HCT116 (cell line): ENCODE data around the gene COL23A1. TPM values are rescaled to one million over a fixed set of nuclear protein-coding genes. Genes with fewer than 3 reads are reported as not detected.

Source experiments
- ATAC-seq: fragments of 200-7000 bp; cut with Tn5 transposase; 2 replicates; pipeline ENCODE4 v1.9.1; 2020; ENCODE audit warnings: mild to moderate bottlenecking, moderate library complexity
- BruUV-seq: library from RNA; stranded (reverse); fragments of 400-500 nt; replicated peaks from 2 replicates; lab custom pipeline; 2021; lab: Mats Ljungman, UMichigan
- CTCF ChIA-PET: fragments of 300-600 bp; sonication (Branson Sonifier 250); formaldehyde crosslinking; loops from one replicate; lab custom pipeline; 2021; ENCODE audit warnings: antibody characterized with exemption; lab: Charles Lee
- POLR2A ChIA-PET: fragments of 300-600, 350-600 bp; sonication (Branson Sonifier 250); formaldehyde crosslinking; loops from one replicate; lab custom pipeline; 2021; ENCODE audit warnings: antibody characterized with exemption; lab: Charles Lee
- RAD21 ChIA-PET, 2 experiments: fragments of 300-600 bp; sonication (Branson Sonifier 250); formaldehyde crosslinking; loops; one replicate each; lab custom pipeline; 2023; ENCODE audit warnings: low total read pairs in 2 of 2; ENCODE audit not compliant: uncharacterized antibody in 2 of 2, unreplicated experiment in 2 of 2, low non-redundant PET in 1 of 2; lab: Charles Lee
- DNase-seq: peaks from one replicate; pipeline ENCODE4 v3.0.0-alpha.2; 2010; ENCODE audit warnings: low read depth, low spot score
- H2AFZ ChIP-seq: fragments of 200-600 bp; shearing (Covaris generic), sonication (generic); 2 replicates; pipeline ENCODE4 v1.6.1; 2017; ENCODE audit warnings: low read depth, mixed run types, mixed read lengths, antibody characterized with exemption, low read length; ENCODE audit not compliant: poor library complexity, severe bottlenecking
- H3K27ac ChIP-seq: 2 replicates; pipeline ENCODE4 v1.5.1; 2012; ENCODE audit warnings: low read depth, low read length
- H3K27me3 ChIP-seq: fragments of 200-600 bp; sonication (generic); 2 replicates; pipeline ENCODE4 v1.6.1; 2016; ENCODE audit warnings: mixed run types, low read length, mixed read lengths; ENCODE audit not compliant: insufficient read depth
- H3K36me3 ChIP-seq, 2 experiments: fragments of 200-500 bp in 1 of 2; fragments of 200-600 bp in 1 of 2; sonication (Bioruptor generic) in 1 of 2; sonication (generic) in 1 of 2; 2 replicates each; pipeline versions ENCODE4 v1.5.1 to v1.6.1; 2014 to 2016; ENCODE audit warnings: low read length in 2 of 2, inconsistent platforms in 1 of 2, mixed read lengths in 1 of 2, mixed run types in 1 of 2; ENCODE audit not compliant: insufficient read depth in 2 of 2, control insufficient read depth in 1 of 2
- H3K4me1 ChIP-seq, 2 experiments: fragments of 200-600 bp in 1 of 2; sonication (generic) in 1 of 2; 2 replicates each; pipeline versions ENCODE4 v1.5.1 to v1.6.1; 2012 to 2017; ENCODE audit warnings: low read length in 2 of 2, inconsistent platforms in 1 of 2, mild to moderate bottlenecking in 1 of 2, mixed read lengths in 1 of 2, mixed run types in 1 of 2, moderate library complexity in 1 of 2; ENCODE audit not compliant: insufficient read depth in 2 of 2, control insufficient read depth in 1 of 2
- H3K4me2 ChIP-seq: fragments of 200-600 bp; sonication (generic); 2 replicates; pipeline ENCODE4 v1.6.1; 2017; ENCODE audit warnings: mixed run types, low read length, mixed read lengths
- H3K4me3 ChIP-seq, 2 experiments: fragments of 200-600 bp in 1 of 2; sonication (generic) in 1 of 2; replicated peaks in 1 of 2; 2 replicates each; pipeline ENCODE4 v1.5.1; 2011 to 2016; ENCODE audit warnings: low read length in 2 of 2, control low read depth in 1 of 2, low read depth in 1 of 2, mild to moderate bottlenecking in 1 of 2, mixed read lengths in 1 of 2, mixed run types in 1 of 2
- H3K79me2 ChIP-seq: fragments of 200-600 bp; sonication (generic); 2 replicates; pipeline ENCODE4 v1.6.1; 2017; ENCODE audit warnings: mild to moderate bottlenecking, mixed run types, low read length, moderate library complexity, mixed read lengths; ENCODE audit not compliant: insufficient read depth
- H3K9ac ChIP-seq: fragments of 200-600 bp; sonication (generic); 2 replicates; pipeline ENCODE4 v1.6.1; 2016; ENCODE audit warnings: low read length, mixed read lengths
- H3K9me2 ChIP-seq: fragments of 200-600 bp; sonication (generic), shearing (Covaris generic); 2 replicates; pipeline ENCODE4 v1.6.1; 2017; ENCODE audit warnings: mixed run types, mild to moderate bottlenecking, moderate library complexity; ENCODE audit not compliant: insufficient read depth
- H3K9me3 ChIP-seq, 2 experiments: fragments of 200-500 bp in 1 of 2; fragments of 200-600 bp in 1 of 2; sonication (Bioruptor generic) in 1 of 2; sonication (generic) in 1 of 2; 2 replicates each; pipeline ENCODE4 v1.6.1; 2014 to 2017; ENCODE audit warnings: low read length in 2 of 2, mixed read lengths in 2 of 2, inconsistent platforms in 1 of 2, low read depth in 1 of 2, mild to moderate bottlenecking in 1 of 2, mixed run types in 1 of 2, moderate library complexity in 1 of 2; ENCODE audit not compliant: control insufficient read depth in 1 of 2, insufficient read depth in 1 of 2
- H4K20me1 ChIP-seq: fragments of 200-600 bp; sonication (generic), shearing (Covaris generic); 2 replicates; pipeline ENCODE4 v1.6.1; 2017; ENCODE audit warnings: mixed run types, mild to moderate bottlenecking, moderate library complexity; ENCODE audit not compliant: insufficient read depth
- ATF3 ChIP-seq: IDR thresholded peaks from 2 replicates; pipeline ENCODE4 v1.6.1; 2012
- EGR1 ChIP-seq: IDR thresholded peaks from 2 replicates; pipeline ENCODE4 v1.6.1; 2012; ENCODE audit warnings: low read depth
- EZH2 ChIP-seq: fragments of 200-600 bp; sonication (generic); IDR thresholded peaks from 2 replicates; pipeline ENCODE4 v1.6.1; 2017; ENCODE audit warnings: antibody characterized with exemption, mixed run types
- EZH2phosphoT487 ChIP-seq: fragments of 200-600 bp; IDR thresholded peaks from 2 replicates; pipeline ENCODE4 v1.6.1; 2018; ENCODE audit warnings: antibody characterized with exemption, borderline replicate concordance
- FOSL1 ChIP-seq: IDR thresholded peaks from 2 replicates; pipeline ENCODE4 v1.6.1; 2012; ENCODE audit warnings: low read depth
- JUND ChIP-seq: IDR thresholded peaks from 2 replicates; pipeline ENCODE4 v1.6.1; 2012
- POLR2A ChIP-seq: IDR thresholded peaks from 2 replicates; pipeline ENCODE4 v1.7.0; 2011; ENCODE audit warnings: borderline replicate concordance; ENCODE audit not compliant: insufficient read depth, insufficient read length; ENCODE audit errors: extremely low read depth
- POLR2AphosphoS5 ChIP-seq: IDR thresholded peaks from 2 replicates; pipeline ENCODE4 v1.6.1; 2011; ENCODE audit warnings: mild to moderate bottlenecking, low read depth, low read length, moderate library complexity
- RAD21 ChIP-seq: IDR thresholded peaks from 2 replicates; pipeline ENCODE4 v1.6.1; 2012; ENCODE audit warnings: low read depth, mild to moderate bottlenecking
- SP1 ChIP-seq: IDR thresholded peaks from 2 replicates; pipeline ENCODE4 v1.6.1; 2012; ENCODE audit warnings: low read depth
- TCF7L2 ChIP-seq: IDR thresholded peaks from 2 replicates; pipeline ENCODE4 v1.7.0; 2011; ENCODE audit warnings: borderline replicate concordance, inconsistent platforms; ENCODE audit not compliant: insufficient read depth, insufficient read length; ENCODE audit errors: extremely low read depth
- YY1 ChIP-seq: IDR thresholded peaks from 2 replicates; pipeline ENCODE4 v1.6.1; 2011; ENCODE audit warnings: low read length, low read depth, moderate library complexity, mild to moderate bottlenecking; ENCODE audit not compliant: insufficient replicate concordance; ENCODE audit errors: extremely low read depth
- ZFX ChIP-seq: fragments of 450-650 bp; IDR thresholded peaks from 2 replicates; pipeline ENCODE4 v1.6.1; 2017
- ZNF274 ChIP-seq: fragments of 200-500 bp; sonication (Bioruptor generic); IDR thresholded peaks from 2 replicates; pipeline ENCODE4 v1.6.1; 2014; ENCODE audit warnings: mild to moderate bottlenecking, low read depth, low read length, inconsistent platforms
- intact Hi-C: fragments of 100-400 bp; cut with micrococcal nuclease; formaldehyde crosslinking; loops from 2 replicates; pipeline ENCODE4 v1.10.0; 2022
- total RNA-seq: library from RNA; stranded (reverse); gene quantifications from one replicate; pipeline ENCODE4 v1.2.1, GENCODE V29; 2021; ENCODE audit not compliant: unreplicated experiment
- TF ChIP-seq, protein P1 (sequence below): IDR thresholded peaks from 2 replicates; pipeline ENCODE4 v1.6.1; 2011; ENCODE audit warnings: mild to moderate bottlenecking, low read length, moderate library complexity; ENCODE audit not compliant: insufficient replicate concordance; ENCODE audit errors: extremely low read depth
- TF ChIP-seq, protein P2 (sequence below): IDR thresholded peaks from 2 replicates; pipeline ENCODE4 v1.6.1; 2012; ENCODE audit warnings: low read depth

Gene COL23A1
- total RNA-seq, 1 experiment from 2014 or later = not detected

- TF ChIP-seq, protein P1, sequence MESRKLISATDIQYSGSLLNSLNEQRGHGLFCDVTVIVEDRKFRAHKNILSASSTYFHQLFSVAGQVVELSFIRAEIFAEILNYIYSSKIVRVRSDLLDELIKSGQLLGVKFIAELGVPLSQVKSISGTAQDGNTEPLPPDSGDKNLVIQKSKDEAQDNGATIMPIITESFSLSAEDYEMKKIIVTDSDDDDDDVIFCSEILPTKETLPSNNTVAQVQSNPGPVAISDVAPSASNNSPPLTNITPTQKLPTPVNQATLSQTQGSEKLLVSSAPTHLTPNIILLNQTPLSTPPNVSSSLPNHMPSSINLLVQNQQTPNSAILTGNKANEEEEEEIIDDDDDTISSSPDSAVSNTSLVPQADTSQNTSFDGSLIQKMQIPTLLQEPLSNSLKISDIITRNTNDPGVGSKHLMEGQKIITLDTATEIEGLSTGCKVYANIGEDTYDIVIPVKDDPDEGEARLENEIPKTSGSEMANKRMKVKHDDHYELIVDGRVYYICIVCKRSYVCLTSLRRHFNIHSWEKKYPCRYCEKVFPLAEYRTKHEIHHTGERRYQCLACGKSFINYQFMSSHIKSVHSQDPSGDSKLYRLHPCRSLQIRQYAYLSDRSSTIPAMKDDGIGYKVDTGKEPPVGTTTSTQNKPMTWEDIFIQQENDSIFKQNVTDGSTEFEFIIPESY = no peak
- TF ChIP-seq, all 23 proteins: peak for 0
These were observed 238.8 kb downstream of the COL23A1 start (continued) for GRCh38 chr5:178351221-178352034.

DNA sequence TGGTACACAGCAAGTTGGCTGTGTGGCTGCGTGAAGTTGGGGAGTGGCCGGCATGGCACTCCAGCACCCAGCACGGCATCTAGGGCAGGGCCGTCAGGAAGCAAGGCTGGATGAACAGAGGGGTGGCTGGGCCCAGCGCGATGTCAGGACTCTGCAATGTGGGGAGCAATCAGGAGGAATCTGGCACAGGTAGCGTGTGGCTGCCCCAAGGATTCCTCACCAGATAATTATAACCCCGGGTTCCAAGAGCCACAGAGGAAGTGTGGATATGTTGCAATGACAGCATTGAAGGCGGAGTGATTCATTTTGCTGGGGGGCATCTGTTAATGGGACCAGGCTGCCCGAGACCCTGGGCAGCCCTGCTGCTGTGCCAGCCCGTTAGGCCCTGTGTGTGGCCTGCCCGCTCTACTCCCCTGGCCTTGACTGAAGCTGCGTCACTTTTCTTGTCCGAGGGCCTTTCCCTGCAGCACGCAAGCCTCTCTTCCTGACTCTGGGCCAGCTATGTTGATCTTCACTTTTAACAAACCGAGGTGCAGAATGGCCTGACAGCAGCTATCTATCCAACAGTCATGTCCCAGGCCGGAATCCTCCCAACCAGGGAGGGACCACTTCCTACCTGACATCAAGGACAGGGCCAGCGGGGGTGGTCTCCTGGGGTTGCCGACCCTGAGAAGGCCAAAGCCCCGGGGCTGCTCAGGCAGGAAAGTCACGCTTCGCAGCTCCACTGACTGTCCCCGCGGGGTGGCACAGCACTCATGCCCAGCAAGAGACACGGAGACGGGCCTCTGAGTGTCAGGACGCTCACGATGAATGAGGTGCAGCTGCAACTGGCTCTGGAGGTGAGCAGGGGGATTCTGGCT lies 239.6 kb downstream of the COL23A1 start:
- H2AFZ ChIP-seq = no peak overlapping the region
- CTCF ChIA-PET = no interaction called here
- H3K27me3 ChIP-seq = no peaks in the 10 kb centered on the region
- no peaks in the 10 kb centered on the region for H3K36me3 ChIP-seq
- intact Hi-C loops = no loop called here
- H3K9ac ChIP-seq = no peak overlapping the region
- no peak overlapping the region for H3K27ac ChIP-seq
- RAD21 ChIA-PET = no interaction called here
- H4K20me1 ChIP-seq = no peaks in the 10 kb centered on the region
- POLR2A ChIA-PET = no interaction called here
- H3K4me3 ChIP-seq = no peak overlapping the region
- H3K4me1 ChIP-seq = no peaks in the 10 kb centered on the region
- no peak for ATAC-seq
- no peaks in the 10 kb centered on the region for H3K9me2 ChIP-seq
- H3K9me3 ChIP-seq = no peaks in the 10 kb centered on the region
- BruUV-seq = no TSS peak
- no peak for DNase-seq
- no peaks in the 10 kb centered on the region for H3K79me2 ChIP-seq
- H3K4me2 ChIP-seq = no peak overlapping the region
- TF ChIP-seq TCF7L2 (no peak), POLR2AphosphoS5 (no peak), EZH2 (no peak), EGR1 (no peak), FOSL1 (no peak), POLR2A (no peak), RAD21 (no peak), YY1 (no peak), ZNF274 (no peak), JUND (no peak), ZFX (no peak), SP1 (no peak), EZH2phosphoT487 (no peak), ATF3 (no peak)
- TF ChIP-seq, protein P2, sequence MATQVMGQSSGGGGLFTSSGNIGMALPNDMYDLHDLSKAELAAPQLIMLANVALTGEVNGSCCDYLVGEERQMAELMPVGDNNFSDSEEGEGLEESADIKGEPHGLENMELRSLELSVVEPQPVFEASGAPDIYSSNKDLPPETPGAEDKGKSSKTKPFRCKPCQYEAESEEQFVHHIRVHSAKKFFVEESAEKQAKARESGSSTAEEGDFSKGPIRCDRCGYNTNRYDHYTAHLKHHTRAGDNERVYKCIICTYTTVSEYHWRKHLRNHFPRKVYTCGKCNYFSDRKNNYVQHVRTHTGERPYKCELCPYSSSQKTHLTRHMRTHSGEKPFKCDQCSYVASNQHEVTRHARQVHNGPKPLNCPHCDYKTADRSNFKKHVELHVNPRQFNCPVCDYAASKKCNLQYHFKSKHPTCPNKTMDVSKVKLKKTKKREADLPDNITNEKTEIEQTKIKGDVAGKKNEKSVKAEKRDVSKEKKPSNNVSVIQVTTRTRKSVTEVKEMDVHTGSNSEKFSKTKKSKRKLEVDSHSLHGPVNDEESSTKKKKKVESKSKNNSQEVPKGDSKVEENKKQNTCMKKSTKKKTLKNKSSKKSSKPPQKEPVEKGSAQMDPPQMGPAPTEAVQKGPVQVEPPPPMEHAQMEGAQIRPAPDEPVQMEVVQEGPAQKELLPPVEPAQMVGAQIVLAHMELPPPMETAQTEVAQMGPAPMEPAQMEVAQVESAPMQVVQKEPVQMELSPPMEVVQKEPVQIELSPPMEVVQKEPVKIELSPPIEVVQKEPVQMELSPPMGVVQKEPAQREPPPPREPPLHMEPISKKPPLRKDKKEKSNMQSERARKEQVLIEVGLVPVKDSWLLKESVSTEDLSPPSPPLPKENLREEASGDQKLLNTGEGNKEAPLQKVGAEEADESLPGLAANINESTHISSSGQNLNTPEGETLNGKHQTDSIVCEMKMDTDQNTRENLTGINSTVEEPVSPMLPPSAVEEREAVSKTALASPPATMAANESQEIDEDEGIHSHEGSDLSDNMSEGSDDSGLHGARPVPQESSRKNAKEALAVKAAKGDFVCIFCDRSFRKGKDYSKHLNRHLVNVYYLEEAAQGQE = no peak
